Activated CD4-positive, alpha-beta T cell treated with anti-CD3 and anti-CD28 coated beads for 24 hours (primary cell): ENCODE data around the gene OR13J1.

Experiments used
- DNase-seq, 2 donors: peaks; one replicate each; pipeline ENCODE4 v3.0.0-alpha.2; 2020; ENCODE audit warnings: low read depth in 2 of 2

The OR13J1 gene

GRCh38 chr9:35858458-35858857 lies 11.7 kb downstream of the OR13J1 start:
- DNase-seq: no peak

DNA sequence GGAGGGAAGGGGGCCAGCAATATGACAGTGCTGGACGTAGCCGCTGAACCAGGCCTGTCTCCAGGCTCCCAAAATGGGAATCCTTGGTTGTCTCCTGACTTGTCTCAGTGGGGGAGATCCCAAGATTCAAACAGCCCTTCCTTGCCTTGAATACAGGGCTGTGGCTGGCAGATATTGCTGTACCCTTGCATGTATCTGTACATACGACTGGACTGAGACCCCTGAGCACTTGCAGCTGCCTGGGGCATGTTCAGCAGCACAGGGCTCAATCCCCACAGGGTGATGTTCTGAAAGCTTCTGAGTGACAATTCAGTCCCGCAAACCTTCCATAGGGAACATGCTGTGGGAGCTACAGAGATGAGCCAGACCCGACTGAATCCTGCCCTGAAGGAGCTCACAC lies 13.3 kb downstream of the OR13J1 start:
- DNase-seq: no peak

GRCh38 chr9:35856206-35856605 lies 14.0 kb downstream of the OR13J1 start:
- DNase-seq: no peak

DNA sequence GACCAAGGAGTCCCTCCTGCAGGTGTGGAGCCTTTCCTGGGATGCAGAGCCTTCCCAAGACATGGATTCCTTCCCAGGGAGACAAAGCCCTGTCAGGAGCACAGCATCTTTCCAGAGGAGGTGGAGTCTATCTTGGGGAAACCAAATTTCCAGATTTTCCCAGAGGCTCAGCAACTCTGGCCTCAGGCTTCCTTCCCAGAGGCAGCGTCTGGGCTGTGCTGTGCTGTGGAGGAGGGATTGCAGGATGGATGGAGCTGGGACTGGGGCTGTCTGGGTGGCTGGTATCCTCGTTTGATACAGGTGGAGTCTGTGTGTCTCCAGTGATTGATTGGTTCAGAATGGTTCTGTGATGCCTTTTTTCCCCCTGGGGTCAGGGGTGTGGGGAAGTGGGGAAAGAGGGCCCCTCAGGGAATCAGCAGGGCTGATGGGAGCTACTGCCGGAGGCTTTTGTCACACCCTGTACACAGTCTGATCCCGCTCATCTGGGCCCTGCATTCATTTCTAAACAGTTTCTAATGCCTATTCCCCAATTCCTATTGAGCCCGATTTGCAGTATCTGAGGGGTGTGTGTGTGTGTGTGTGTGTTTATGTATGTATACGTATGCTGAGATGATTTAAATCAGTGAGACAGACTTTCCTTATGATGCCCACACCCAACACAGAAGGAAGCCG lies 16.0 kb downstream of the OR13J1 start:
- DNase-seq: no peak

DNA sequence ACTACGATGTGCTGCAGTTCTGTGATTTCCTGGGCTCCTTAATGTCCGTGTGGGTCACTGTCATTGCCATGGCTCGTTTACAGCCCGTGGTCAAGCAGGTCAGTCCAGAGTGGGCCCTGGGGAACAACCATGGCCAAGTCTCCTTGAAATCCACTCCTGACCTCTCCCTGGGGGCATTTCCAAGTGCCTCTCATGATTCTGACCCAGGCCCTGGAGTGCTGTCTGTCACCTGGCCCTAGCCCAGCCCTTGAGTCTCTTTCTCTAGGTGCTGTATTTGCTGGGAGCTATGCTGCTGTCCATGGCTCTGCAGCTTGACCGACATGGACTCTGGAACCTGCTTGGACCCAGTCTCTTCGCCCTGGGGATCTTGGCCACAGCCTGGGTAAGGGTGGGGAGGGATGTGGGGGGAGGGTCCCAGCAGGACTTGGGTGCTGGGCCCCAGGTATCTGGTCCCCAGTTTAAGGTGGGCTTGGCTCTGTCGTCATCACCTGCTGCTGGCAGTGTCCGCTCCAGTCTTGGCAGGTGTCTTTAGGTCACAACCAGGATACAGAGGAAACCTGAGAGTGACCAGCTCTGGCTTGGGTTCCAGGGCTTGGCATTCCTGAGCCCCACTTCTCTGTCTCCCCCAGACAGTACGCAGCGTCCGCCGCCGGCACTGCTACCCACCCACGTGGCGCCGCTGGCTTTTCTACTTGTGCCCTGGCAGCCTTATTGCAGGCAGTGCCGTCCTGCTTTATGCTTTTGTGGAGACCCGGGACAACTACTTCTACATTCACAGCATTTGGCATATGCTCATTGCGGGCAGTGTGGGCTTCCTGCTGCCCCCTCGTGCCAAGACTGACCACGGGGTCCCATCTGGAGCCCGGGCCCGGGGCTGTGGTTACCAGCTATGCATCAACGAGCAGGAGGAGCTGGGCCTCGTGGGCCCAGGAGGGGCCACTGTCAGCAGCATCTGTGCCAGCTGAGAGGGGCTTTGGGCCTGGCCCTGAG lies 17.0 kb downstream of the OR13J1 start:
- no peak for DNase-seq

- no peak for DNase-seq
Measured at GRCh38 chr9:35852267-35852815, 17.9 kb downstream of the OR13J1 start.

DNA sequence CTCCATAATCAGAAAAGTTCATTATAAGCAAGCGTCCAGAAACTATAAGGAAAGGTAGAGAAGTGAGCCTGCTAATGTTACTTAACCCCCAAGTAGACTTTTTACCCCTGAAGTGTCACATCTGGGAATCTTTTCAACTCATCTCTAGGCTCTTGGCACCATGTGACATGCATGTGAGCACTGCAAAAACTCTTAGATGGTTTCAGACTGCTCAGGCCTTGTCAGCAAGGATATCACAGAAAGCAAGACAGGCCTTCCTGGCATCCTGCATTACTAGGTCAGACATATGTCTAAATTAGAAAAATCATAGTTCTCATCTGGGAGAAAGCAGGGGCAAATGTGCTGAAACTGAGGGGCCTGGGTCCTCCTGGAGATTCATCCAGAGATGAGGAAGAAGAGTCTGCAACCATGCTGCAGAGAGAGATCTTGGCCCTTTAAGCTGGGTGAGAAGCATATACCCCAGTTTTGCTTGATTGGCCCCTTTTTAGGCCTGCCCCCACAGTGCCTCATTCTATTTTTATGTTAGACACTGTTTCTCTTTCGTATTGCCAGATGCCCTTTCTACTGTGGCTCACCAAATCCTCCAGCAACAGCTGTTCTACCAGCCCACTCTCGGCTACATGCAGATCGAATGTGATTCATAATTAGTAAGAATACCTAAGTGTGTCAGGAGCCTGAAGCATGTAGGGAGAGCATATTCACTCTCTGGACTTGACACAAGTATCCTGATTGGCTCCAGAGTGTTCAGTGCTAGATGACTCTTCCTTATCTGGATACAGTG lies 22.2 kb downstream of the OR13J1 start:
- no peak for DNase-seq

GRCh38 chr9:35845824-35846771 lies 24.1 kb downstream of the OR13J1 start:
- DNase-seq: no peak

- DNase-seq: no peak
Measured at GRCh38 chr9:35844628-35845270, 25.5 kb downstream of the OR13J1 start.

GRCh38 chr9:35842795-35843194 lies 27.4 kb downstream of the OR13J1 start:
- no peak for DNase-seq

DNA sequence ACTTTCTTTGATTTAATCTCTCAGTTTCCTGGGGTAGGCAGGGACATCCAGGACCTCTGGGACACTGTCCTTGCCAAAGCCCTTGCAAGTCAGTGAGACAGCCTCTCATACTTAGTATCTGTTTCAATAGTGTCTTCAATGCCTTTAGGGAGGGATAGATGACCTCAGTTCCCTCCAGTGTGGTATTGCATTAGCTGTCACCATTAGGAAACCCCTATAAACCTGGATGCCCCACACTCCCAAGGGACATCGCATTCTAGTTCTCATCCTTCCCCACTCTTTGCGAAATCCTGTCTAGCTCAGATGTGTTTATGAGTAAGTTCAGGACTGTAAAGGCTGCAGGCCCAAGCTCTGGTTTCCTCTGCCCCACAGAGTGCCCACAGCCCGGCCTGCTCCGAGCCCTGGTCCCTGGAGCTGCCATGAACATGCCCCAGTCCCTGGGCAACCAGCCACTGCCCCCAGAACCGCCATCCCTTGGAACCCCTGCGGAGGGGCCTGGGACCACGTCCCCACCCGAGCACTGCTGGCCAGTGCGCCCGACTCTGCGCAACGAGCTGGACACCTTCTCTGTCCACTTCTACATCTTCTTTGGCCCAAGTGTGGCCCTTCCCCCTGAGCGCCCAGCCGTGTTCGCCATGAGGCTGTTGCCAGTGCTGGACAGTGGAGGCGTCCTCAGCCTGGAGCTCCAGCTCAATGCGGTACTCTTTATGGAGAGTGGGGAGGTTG lies 28.0 kb downstream of the OR13J1 start:
- DNase-seq: no peak

- DNase-seq: no peak
Measured at GRCh38 chr9:35841645-35841900, 28.6 kb downstream of the OR13J1 start.

DNA sequence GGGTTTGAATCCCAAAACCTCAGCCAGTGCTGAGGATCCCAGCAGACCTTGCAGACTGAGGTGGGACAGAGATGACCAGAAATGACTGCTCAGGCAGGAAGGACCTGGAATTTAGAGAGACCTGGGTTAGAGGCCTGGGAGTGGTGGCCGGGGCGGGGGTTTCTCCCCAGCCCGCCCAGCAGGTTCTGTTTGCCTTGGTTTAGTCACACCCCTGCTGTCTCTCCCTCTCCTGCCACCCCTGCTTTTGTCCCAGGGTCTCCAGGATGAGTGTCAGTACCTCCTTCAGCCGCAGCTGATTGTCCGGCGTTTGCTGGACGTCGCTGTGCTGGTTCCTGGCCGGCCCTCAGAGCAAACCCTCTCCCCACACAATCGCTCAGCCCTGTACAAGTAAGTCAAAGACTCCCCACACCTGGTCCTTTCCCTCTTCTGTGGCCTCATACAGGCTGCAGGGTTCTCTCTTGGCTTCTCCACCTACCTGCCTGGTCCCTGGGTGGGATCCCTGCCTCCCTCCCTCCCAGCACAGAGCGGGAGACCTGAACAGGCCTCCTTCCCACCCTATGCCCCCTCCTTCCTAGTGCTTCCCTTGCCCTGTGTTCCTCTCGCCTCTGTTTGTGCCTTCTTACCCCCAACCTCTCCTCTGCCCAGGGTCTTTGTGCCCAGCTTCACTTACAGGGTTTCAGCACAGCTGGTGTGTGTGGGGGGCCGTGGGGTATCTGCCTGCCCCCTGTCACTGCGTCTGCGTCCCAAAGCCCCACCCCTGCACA lies 29.1 kb downstream of the OR13J1 start:
- no peak for DNase-seq

DNA sequence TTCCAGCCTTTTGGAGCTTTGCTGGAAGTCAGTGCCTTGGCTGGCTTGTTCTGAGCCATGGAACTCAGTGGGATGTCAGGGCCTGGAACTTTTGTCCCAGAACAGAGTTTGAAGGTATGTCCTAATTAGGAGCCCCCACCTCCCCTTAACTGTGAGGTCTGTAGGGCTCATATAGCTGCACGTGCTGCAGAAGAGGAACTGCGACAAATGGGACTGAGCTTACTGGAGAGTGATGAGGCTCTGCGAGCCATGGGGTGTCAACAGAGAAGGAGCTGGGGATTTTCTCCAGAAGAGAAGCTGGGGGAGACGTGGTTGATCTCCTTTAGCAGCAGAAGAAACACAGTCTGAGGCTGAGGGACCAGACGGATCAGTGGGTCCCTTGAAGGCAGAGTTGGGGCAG lies 30.3 kb downstream of the OR13J1 start:
- DNase-seq: no peak

DNA sequence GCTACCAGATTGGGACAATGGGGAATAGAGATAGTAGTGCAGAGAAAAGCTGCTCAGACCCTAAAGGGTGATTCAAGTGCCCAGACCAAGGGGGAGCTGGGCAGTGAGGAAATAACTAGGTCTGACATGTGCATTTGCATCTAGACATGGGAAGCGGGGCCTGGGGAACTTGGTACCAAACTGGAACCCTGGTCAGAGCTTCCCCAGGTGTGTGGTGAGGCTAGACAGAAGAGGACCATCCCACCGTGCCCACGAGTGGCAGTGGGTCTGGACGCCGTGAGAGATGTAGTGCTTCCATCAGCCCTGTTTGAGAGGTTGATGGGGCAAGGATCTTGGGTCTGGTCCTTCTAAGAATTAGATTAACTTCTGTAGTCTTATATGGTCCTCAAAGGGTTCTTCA lies 33.6 kb downstream of the OR13J1 start:
- DNase-seq: no peak

DNA sequence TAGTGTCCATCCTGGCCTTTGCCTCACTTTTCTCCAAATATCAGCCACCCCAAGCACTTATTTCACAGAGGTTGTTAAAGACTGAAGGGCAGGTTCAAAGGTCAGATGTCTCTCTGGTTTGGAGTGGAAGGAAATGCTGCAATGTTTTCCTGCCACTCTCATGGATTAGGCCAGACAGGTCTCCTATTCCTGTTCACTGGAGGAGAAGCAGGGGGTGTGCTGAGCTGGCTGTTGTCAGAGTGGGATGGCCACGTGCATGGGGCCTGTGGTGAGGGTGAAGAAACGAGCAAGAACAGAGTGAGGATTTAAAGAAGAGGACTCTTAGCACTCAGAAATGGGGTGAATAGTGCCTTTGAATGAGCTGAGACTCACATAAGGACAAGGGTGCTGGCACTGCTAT lies 34.4 kb downstream of the OR13J1 start:
- no peak for DNase-seq

- DNase-seq: no peak
Measured at GRCh38 chr9:35835216-35835632, 35.0 kb downstream of the OR13J1 start.

- no peak for DNase-seq
Measured at GRCh38 chr9:35834260-35835215, 35.7 kb downstream of the OR13J1 start.
